ENCODE results near the gene PDE3A.

GRCh38 chr12:20415028-20415427, 46.7 kb downstream of the PDE3A start:
- no peak for TF ChIP-seq CTCF (IDR thresholded peaks at IDR 0.05; ENCODE audit: low read depth, low read length, poor library complexity, severe bottlenecking)
- TF ChIP-seq EZH2phosphoT487 (IDR thresholded peaks at IDR 0.05; ENCODE audit: borderline replicate concordance, low read length): no peak

Measured in DOHH2 (cell line).